ENCODE results near the gene FCGBP.

Gene FCGBP

GRCh38 chr19:39943586-39943985 is 9.2 kb upstream of the FCGBP start:
- DNase-seq = no peak

DNA sequence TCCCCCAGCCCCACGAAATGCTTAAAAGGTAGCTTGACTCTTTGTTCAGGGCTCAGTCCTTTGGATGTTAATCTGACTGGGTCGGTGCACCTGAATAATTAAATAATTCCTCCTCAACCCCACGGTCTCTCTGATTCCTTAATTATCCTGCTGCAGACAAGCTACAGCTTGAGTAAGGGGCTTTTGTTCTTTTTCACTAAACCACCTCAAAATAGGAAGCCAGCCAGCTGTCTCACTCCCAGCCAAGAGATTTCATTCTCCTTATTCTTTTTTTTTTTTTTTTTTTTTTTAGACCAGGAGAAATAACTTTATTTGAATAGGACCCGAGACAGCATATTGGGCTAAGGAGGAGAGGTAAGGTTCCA is 7.9 kb upstream of the FCGBP start:
- DNase-seq = peak; percentile 17

- DNase-seq = peak; percentile 18
These were observed 7.4 kb upstream of the FCGBP start for GRCh38 chr19:39941615-39942365.

GRCh38 chr19:39941151-39941550 is 6.7 kb upstream of the FCGBP start:
- DNase-seq = no peak

- no peak for DNase-seq
These were observed 5.9 kb upstream of the FCGBP start for GRCh38 chr19:39940221-39940833.

GRCh38 chr19:39939556-39939955 is 5.1 kb upstream of the FCGBP start:
- no peak for DNase-seq

- no peak for DNase-seq
These were observed 3.4 kb upstream of the FCGBP start for GRCh38 chr19:39937787-39938186.

DNA sequence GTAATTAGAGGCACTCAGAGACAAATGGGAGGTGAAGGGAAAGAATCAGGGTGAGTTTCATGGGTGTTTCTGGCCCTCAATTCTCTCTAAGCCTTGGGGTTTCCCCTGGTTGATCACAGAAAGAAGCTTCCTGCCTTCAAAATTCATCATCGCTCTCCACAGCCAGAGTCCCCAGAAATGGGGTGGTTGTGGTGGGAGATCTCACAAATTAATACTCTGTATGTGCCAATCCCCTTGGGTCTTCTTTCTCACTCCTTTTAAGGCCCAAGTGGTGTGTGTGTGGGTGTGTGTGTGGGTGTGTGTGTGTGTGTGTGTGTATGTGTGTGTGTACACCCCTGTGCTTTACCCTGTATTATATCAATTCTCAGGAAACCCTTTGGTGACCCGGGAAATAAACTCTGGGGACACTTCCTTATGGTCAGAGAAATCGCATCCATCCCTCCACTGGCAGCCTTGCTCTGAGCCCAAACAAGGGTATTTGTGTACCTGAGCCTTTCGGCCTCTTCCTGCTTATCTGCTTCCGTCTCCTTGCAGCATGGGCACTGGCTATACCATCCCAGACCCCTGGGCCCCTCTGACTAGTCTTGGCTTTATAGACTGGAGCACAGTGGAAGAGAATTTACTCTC is 2.8 kb upstream of the FCGBP start:
- no peak for DNase-seq

GRCh38 chr19:39936622-39937021 is 2.2 kb upstream of the FCGBP start:
- DNase-seq = no peak

DNA sequence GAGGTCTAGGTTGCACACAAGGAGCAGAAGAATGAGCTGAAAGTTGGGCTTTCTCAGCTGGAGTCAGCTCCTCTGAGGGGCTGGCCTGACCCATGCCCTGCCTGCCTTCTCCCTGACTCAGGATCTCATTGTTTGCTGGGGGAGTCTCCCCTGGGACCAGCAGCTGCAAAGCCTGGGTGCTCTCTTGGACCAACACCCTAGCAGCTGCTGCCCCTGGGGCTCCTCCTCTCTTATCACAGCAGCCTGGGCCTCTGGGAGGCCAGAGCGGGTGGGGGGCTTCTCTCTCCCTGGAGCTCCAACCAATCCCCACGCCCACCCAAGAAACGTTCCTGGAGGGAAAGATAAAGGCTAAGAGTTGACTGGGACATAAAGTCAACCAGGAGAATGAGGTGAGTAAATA is 1.6 kb upstream of the FCGBP start:
- no peak for DNase-seq

DNA sequence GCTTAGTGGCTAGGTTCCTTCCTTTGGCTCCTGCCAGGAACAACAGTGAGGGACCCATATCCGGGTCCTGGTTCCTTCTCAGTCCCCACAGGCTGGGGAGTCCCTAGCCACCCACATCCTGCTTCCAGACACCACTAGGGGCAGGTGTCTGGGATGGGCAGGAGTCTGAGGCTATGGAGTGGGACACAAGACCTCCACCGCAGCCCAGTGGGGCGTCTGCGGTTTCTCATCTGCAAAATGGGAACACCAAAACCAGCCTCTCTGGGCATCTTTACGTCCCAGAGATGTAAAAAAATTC is 879 bp upstream of the FCGBP start:
- DNase-seq = no peak

DNA sequence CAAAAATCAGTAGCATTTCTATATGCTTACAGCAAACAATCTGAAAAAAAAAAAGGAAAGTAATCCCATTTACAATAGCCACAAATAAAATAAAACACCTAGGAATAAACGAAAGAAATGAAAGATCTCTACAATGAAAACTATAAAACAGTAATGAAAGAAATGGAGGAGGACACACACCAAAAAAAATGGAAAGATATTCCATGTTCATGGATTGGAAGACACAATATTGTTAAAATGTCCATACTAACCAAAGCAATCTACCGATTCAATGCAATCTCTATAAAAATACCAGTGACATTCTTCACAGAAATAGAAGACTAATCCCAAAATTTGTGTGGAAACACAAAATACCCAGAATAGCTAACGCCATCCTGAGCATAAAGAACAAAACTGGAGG is 4.7 kb downstream of the FCGBP start:
- DNase-seq = no peak

GRCh38 chr19:39928357-39928725 is 6.1 kb downstream of the FCGBP start:
- DNase-seq = no peak

DNA sequence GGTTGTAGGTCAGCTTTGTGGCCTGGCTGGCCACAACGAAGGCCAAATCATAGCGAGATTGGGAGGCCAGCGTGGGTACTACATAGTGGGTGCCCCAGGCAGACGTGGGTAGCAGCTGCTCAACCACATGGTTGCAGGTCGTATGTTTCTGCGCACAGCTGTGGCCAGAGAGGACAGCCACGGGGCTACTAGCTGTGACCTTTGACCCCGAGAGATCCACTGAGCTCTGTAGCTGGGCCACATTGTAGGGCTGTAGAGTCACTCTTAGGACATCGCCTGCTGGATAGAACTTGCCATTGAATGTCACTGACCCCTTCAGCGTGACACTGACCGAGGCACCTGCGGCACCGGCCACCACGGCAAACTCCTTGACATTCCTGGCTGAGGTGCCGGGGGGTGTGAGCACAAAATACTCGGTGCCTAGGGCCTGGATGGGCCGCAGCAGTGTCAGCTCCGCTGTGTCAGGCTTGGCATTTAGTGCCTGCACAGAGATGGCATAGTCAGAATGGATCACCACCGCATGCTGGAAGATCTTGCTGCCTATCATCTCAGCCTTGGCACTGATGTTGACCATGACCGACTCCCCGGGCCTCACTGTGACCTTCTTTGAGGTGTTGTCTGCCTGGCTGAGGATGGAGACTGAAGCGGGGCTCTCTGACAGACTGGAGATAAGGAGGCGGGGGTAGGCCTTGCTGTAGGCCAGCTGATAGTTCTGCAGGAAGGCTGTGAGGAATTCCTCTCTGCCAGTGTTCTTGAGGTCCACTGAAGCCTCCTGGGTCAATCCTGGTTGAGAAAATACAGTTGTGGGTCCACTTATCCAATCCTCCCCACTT is 6.7 kb downstream of the FCGBP start:
- DNase-seq = no peak

DNA sequence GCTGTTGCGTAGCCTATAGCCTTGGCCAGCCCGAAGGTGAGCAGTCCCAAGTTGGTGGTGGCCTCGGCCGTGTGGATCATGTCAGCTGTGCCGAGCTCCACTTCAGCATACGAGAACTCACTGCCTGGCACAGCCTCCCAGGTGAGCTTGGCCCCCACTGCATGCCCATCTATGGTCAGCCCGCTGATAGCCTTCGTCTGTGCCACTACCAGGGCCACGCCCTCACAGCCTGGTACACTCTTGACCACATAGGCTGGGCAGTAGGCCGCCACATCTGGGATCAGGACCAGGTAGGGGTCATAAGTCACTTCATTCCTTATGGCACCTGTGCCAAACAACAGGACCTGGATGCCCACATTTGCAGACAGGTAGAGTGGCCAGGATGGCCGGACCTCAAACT is 7.4 kb downstream of the FCGBP start:
- DNase-seq = no peak

DNA sequence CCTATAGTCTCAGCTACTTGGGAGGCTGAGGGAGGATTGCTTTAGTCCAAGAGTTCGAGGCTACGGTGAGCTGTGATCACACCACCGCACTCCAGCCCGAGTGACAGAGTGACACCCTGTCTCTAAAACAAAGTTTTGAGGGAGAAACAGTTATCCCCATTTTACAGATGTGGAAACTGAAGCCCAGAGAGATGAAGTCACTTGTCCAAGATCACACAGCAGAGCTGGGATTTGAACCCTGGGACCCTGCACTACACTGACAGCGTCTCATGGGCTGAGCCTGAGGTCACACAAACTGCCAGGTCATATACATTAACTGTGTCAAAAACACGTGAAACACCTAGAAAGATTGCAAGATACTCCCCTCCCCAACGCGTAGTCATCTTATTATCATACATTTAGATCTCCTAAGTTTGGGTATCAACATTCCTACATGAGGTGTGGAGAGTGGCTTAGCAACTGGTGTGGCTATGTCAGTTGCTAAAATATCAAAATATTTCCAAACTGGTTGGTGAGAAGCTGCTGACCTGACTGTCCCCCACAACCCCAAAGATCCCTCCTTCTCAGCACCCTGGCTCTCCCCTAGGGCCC is 8.2 kb downstream of the FCGBP start:
- DNase-seq = no peak

- DNase-seq = no peak
These were observed 9.5 kb downstream of the FCGBP start for GRCh38 chr19:39924952-39925351.

- DNase-seq = no peak
These were observed 10.0 kb downstream of the FCGBP start for GRCh38 chr19:39924389-39924788.

DNA sequence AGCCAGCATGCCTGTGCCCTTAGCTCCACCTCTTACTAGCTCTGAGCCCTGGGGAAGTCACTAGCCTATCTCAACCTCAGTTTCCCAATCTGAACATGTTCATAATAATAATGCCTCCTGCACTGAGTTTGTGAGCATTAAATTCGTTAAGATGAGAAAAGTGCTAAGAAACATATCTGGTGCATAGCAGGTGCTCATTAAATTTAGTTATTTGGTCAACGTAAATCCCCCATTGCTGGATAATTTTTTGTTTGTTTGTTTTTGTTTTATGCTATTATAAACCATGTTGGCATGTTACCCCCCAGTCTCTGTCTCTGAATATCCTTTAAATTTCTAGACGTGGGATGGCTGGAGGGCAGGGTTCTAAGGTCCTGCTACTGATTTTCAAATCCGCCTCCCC is 10.6 kb downstream of the FCGBP start:
- DNase-seq = no peak

DNA sequence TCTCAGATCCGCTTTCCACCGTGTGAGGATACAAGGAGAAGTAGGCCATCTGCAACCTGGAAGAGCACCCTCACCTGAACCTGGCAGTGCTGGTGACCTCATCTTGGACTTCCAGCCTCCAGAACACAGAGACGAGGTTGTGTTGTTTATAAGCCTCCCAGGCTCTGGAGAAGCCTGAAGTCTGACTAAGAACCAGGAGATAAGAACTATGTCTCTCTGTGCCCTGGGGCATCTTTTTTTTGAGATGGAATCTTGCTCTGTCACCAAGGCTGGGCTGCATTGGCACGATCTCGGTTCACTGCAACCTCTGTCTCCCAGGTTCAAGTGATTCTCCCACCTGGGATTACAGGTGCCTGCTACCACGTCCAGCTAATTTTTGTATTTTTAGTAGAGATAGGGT is 14.5 kb downstream of the FCGBP start:
- no peak for DNase-seq

DNA sequence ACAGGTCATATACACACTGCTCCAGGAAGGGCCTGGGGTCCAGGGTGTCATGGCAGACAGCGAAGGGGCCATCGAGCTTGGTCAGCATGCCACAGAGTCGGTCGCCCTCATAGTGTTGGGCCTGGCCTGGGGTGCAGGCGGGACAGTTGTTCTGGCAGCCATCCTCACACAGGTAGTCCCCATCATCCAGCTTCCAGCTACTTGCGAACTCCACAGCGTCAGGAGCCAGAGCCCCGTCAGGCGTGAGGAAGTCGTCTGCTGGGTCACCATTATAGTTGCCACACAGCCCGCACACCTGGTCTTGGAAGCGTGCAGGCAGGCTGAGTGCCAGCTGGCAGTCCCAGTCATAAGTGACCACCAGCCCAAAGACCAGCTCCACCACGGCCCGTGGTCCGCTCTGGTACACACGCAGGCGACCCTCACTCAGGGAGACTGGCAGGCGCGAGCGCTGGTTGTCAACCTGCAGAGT is 16.2 kb downstream of the FCGBP start:
- DNase-seq = no peak

DNA sequence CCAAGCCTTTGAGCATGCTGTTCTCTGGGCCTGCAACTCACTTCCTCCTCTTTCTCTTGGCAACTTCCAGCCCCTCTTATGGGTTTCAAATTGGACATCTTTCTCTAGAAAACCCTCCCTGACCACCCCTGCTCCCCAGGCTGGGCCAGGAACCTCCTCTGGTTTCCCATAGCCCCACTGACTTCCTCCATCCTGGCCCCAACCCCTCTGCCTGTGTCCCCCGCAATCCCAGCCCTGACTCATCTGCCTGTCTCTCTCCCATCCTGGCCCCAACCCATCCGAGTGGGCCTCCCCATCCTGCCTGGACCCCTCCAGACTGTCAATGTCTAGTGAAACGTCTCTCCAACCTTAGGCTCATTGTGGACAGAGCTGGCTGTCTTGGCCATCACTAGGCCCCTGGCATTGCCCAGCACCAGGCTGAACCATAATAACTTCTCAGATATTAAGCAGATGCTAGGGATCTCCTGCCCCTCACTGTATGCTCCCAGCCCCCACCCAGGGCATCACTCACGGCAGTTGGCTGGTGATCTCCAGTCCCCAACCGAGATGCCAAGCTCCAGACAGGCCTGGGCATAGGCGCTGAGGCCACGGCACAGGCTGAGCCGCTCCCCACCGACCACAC is 16.8 kb downstream of the FCGBP start:
- no peak for DNase-seq

GRCh38 chr19:39916851-39917396 is 17.5 kb downstream of the FCGBP start:
- no peak for DNase-seq

Data from retina (tissue), 1 donor.